Heart left ventricle (tissue), 16 donors: ENCODE results near the gene CTTNBP2NL. TPM values are rescaled to one million over a fixed set of nuclear protein-coding genes. Genes with fewer than 3 reads are reported as not detected.
"Not testable (repeated sequence)": the region's sequence is repeated elsewhere in the genome, so short reads cannot be mapped to it uniquely, and the experiment has no call there.

Source experiments
- ATAC-seq, 4 donors: fragments of 200-7000 bp; cut with Tn5 transposase; one replicate each; pipeline ENCODE4 v1.9.1; 2020 to 2022; ENCODE audit warnings: moderate library complexity in 4 of 4, mild to moderate bottlenecking in 3 of 4, moderate number of reproducible peaks in 1 of 4
- DNase-seq, 5 donors: peaks; one replicate each; pipeline ENCODE4 v3.0.0-alpha.2; 2020
- H3K27ac ChIP-seq, 12 donors: fragments of 200-600 bp; sonication (generic) in 4 of 12; one replicate each; pipeline versions ENCODE4 v1.5.0 to v1.8.0; 2016 to 2022; ENCODE audit warnings: mild to moderate bottlenecking in 2 of 12
- H3K27me3 ChIP-seq, 9 donors: fragments of 200-600 bp; sonication (generic) in 2 of 9; one replicate each; pipeline versions ENCODE4 v1.5.1 to v1.8.0; 2016 to 2022; ENCODE audit warnings: mild to moderate bottlenecking in 3 of 9
- H3K36me3 ChIP-seq, 9 donors: fragments of 200-600 bp; sonication (generic) in 2 of 9; one replicate each; pipeline versions ENCODE4 v1.5.0 to v1.8.0; 2018 to 2022; ENCODE audit warnings: mild to moderate bottlenecking in 2 of 9
- H3K4me1 ChIP-seq, 12 donors: fragments of 200-600 bp; sonication (generic) in 4 of 12; one replicate each; pipeline versions ENCODE4 v1.5.0 to v1.8.0; 2016 to 2022; ENCODE audit warnings: mild to moderate bottlenecking in 3 of 12
- H3K4me3 ChIP-seq, 12 donors: fragments of 200-600 bp; sonication (generic) in 4 of 12; one replicate each; pipeline versions ENCODE4 v1.5.0 to v1.8.0; 2017 to 2022; ENCODE audit warnings: mild to moderate bottlenecking in 9 of 12, moderate library complexity in 4 of 12
- H3K9me3 ChIP-seq, 12 donors: fragments of 200-600 bp; sonication (generic) in 4 of 12; one replicate each; pipeline versions ENCODE4 v1.5.0 to v1.8.0; 2016 to 2022; ENCODE audit warnings: mild to moderate bottlenecking in 1 of 12
- POLR2A ChIP-seq, 2 donors: fragments of 450-650 bp; IDR thresholded peaks; one replicate each; pipeline ENCODE4 v1.6.1; 2017; ENCODE audit warnings: antibody characterized with exemption in 2 of 2, mild to moderate bottlenecking in 2 of 2, moderate library complexity in 2 of 2
- WGBS, 4 donors: extraction: QIAGEN DNeasy Blood & Tissue Kit in 2 of 4; methylation state at CpG; one replicate each; pipeline versions ENCODE4 v1.1.5 to v1.1.7; 2013 to 2018; 5-methylcytosine and 5-hydroxymethylcytosine counted together
- intact Hi-C, 10 donors: fragments of 100-400 bp; cut with DNase I; formaldehyde crosslinking; loops; one replicate each; pipeline versions ENCODE4 v1.11.1 to v1.14.2; 2022
- polyA plus RNA-seq, 2 donors: library from polyadenylated mRNA; stranded (reverse); fragments of 200-250 nt; gene quantifications; one replicate each; pipeline ENCODE4 v1.2.3, GENCODE V29; 2013
- total RNA-seq, 9 donors: library from RNA; depleted of rRNA in 2 of 9; stranded (reverse); fragments of >200 nt in 2 of 9; fragmentation: NEBNext Ultra II Directional in 3 of 9; extraction: Animal tissue kit (Norgen Biotek cat#: 25700) in 3 of 9; gene quantifications; one replicate each; pipeline versions ENCODE4 v1.1.0 to v1.2.4, GENCODE V29; 2016 to 2023
- TF ChIP-seq, protein P1 (sequence below), 12 donors: fragments of 200-600 bp; sonication (generic) in 4 of 12; IDR thresholded peaks; one replicate each; pipeline versions ENCODE4 v1.5.0 to v1.8.0; 2018 to 2022; ENCODE audit warnings: antibody characterized with exemption in 12 of 12, mild to moderate bottlenecking in 5 of 12
- donor health status: ischemic (EF 13 %, LVEDD 7.1; RV severe dilation, severe dysfunction).
- donor health status: healthy with polysubstance abuse.
- donor health status: DM: no; HTN: yes; CAD: no.
- donor health status: DM: no; HTN: no; CAD: no.
- donor health status: ischemic (EF 25% LVEDD 6.9; RV normal size, moderate dysfunction).
- donor health status: ischemic (EF 25% LVEDD 5.7; RV mildly dilated, moderate dysfunction).
- donor health status: healthy.
- donor health status: DM: yes; HTN: yes; CAD: no.
- donor health status: ischemic (EF 35%, LVEDD 5.7; RV mildly dilated, moderate dysfunction).
- donor health status: nonischemic (EF 11% LVEDD 7.7; RV severe dilation, severe dysfunction).
- donor health status: DM: yes; HTN: yes; CAD: no.
- donor health status: PGD.
- donor health status: ischemic (EF 29% LVEDD 5.4; RV normal size, mild dysfunction).
- donor health status: nonischemic (EF 23%, LVEDD 6.1; RV moderate dilation, normal function).

The CTTNBP2NL gene
- total and polyA plus RNA-seq, 11 donors = 4.6 to 22.8 (median 14.1) TPM

DNA sequence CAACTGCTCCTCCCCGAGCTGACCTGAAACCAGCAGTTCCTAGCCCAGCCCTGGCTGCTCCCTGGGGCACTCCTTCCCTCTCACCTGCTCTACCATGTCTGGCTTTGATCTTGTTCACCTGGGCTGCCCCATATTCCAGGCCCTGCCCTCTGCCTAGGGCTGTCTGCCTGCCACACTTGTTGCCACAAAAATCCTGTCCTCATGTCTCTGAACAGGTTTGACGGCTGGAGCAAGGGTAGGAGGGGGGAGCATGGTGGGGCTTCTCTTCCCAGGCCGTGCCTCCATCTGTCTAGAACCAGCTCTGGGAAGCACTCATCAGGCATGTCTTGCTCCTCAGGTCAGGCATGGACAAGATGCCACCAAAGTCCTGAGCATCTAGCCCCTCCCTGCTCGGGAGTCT, 68.5 kb downstream of the CTTNBP2NL start:
- H3K36me3 ChIP-seq = peaks cover 0 to 3% (median 0%) of the 10 kb centered on the region in 9 donors
- no peaks in the 10 kb centered on the region for H3K27me3 ChIP-seq
- no peak overlapping the region for H3K4me3 ChIP-seq
- no peaks in the 10 kb centered on the region for H3K9me3 ChIP-seq
- intact Hi-C loops = loop anchor here in 2 of 10 donors (10.0 kb wide), 1 partner anchor 240 kb away; the partner anchor contains the start of gene RHOC (in 2 of the 2)
- no peak for TF ChIP-seq POLR2A (IDR thresholded peaks at IDR 0.05)
- TF ChIP-seq, protein P1, sequence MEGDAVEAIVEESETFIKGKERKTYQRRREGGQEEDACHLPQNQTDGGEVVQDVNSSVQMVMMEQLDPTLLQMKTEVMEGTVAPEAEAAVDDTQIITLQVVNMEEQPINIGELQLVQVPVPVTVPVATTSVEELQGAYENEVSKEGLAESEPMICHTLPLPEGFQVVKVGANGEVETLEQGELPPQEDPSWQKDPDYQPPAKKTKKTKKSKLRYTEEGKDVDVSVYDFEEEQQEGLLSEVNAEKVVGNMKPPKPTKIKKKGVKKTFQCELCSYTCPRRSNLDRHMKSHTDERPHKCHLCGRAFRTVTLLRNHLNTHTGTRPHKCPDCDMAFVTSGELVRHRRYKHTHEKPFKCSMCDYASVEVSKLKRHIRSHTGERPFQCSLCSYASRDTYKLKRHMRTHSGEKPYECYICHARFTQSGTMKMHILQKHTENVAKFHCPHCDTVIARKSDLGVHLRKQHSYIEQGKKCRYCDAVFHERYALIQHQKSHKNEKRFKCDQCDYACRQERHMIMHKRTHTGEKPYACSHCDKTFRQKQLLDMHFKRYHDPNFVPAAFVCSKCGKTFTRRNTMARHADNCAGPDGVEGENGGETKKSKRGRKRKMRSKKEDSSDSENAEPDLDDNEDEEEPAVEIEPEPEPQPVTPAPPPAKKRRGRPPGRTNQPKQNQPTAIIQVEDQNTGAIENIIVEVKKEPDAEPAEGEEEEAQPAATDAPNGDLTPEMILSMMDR (IDR thresholded peaks at IDR 0.05) = no peak
- H3K27ac ChIP-seq = peak overlapping the region in 5 of 12 donors; percentile 1 to 77 (median 9)
- ATAC-seq (no peak), DNase-seq (no peak)
- 68 to 77% (median 75%) methylated on average over 3 to 4 of the region's 4 CpGs for WGBS, 4 donors
- H3K4me1 ChIP-seq = peaks cover 0 to 31% (median 14%) of the 10 kb centered on the region in 12 donors

DNA sequence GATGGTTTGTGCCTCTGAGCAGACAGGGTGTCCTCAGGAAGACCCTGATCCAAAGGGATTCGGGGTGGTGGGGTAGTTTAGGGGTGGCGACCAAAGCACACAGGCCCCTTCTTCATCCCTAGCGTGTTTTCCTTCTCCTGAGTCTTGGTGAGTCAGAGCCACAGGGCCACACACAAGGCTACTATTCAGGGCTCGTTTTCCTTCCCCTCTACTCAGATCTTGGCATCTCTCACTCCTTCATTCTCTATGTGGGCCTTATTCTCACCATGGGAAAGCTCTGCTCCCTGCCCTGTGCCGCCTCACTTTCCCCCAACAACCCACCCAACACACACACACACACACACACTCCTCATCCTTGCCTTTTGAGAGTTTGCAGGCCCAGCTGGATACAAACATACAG, 69.1 kb downstream of the CTTNBP2NL start:
- DNase-seq = no peak
- no peak for TF ChIP-seq POLR2A (IDR thresholded peaks at IDR 0.05)
- TF ChIP-seq, protein P1 (IDR thresholded peaks at IDR 0.05) = no peak
- ATAC-seq = no peak
- 72 to 82% (median 78%) methylated on average over 5 of the region's 5 CpGs for WGBS, 4 donors
- Histone ChIP-seq H3K27me3 (no peaks in the 10 kb centered on the region), H3K27ac (peak overlapping the region in 8 of 12 donors; percentile 60 to 77 (median 72)), H3K36me3 (peaks cover 0 to 3% (median 0%) of the 10 kb centered on the region in 9 donors), H3K9me3 (no peaks in the 10 kb centered on the region), H3K4me1 (peaks cover 0 to 31% (median 14%) of the 10 kb centered on the region in 12 donors), H3K4me3 (no peak overlapping the region)
- intact Hi-C loops = loop anchor here in 2 of 10 donors (10.0 kb wide), 1 partner anchor 240 kb away; the partner anchor contains the start of gene RHOC (in 2 of the 2)

DNA sequence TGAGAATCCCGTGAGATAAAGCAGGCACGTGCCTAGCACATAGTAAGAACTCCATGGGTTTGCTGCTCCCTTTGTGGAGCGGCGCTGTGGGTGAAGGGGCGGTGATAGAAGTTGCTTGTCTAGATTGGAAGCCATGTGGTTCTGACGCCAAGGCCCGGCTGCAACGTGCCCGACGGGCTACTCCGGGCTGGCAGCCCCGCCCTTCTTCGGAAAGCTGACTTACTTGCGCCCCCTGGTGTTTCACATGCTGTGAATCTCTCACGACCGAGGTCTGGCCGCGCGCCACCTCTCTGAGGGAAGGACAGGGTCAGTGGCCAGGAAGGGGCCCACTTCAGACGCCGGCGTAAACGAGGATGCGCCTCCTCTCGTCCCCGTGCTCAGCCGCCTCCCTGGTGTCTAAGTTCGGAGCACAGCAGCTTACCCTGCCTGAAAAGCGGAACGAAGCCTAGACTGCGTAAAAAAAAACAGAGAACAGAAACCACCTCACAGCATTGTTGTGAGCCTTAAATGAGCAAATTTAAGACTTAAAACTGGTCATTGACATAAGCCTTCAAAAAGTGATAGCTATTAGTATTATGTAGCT, 70.2 kb downstream of the CTTNBP2NL start:
- Histone ChIP-seq H3K4me1 (peaks cover 0 to 29% (median 14%) of the 10 kb centered on the region in 12 donors), H3K4me3 (peak overlapping the region in 11 of 12 donors; percentile 1 to 59 (median 48)), H3K27ac (peak overlapping the region; percentile 39 to 77 (median 71)), H3K27me3 (no peaks in the 10 kb centered on the region), H3K9me3 (no peaks in the 10 kb centered on the region), H3K36me3 (no peaks in the 10 kb centered on the region)
- peak; percentile 88 to 96 (median 93) for ATAC-seq
- DNase-seq = peak; percentile 97 to 98 (median 97)
- TF ChIP-seq, protein P1 (IDR thresholded peaks at IDR 0.05) = peak; percentile 75 to 97 (median 87)
- peak in 1 of 2 donors; percentile 40 for TF ChIP-seq POLR2A (IDR thresholded peaks at IDR 0.05)
- intact Hi-C loops = loop anchor here (1.0 to 10.0 kb wide), 4 partner anchors 75 to 239 kb away; partner anchors contain the start of gene RHOC (in 2 of the 10)
- 1 to 3% (median 2%) methylated on average over 26 to 31 of the region's 31 CpGs for WGBS, 4 donors

DNA sequence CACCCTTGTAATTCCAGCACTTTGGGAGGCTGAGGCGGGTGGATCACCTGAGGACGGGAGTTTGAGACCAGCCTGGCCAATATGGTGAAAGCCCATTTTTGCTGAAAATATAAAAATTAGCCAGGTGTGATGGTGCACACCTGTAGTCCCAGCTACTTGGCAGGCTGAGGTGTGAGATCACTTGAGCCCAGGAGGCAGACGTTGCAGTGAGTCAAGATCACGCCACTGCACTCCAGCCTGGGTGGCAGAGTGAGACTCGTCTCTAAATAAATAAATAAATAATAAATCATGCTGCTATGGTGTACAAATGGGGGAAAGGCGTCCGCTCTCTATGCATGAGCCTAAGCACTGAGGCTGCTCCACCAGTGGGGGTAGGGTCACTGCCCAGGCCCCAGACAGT, 74.3 kb downstream of the CTTNBP2NL start:
- ATAC-seq, H3K4me3 ChIP-seq, DNase-seq, H3K27ac ChIP-seq, H3K9me3 ChIP-seq, intact Hi-C loops, H3K27me3 ChIP-seq, H3K36me3 ChIP-seq: not testable (repeated sequence)
- WGBS, 4 donors = 92 to 95% (median 94%) methylated on average over 7 of the region's 7 CpGs
- H3K4me1 ChIP-seq = peaks cover 0 to 20% (median 11%) of the 10 kb centered on the region in 12 donors
